GM21737 (cell line): ENCODE results near the gene CRNKL1.
"Not testable (repeated sequence)": the region's sequence is repeated elsewhere in the genome, so short reads cannot be mapped to it uniquely, and the experiment has no call there.

Experiments
- ATAC-seq: cut with Tn5 transposase; IDR thresholded peaks from one replicate; pipeline ENCODE4 v1.9.1; 2021; ENCODE audit warnings: mild to moderate bottlenecking, moderate library complexity; ENCODE audit not compliant: unreplicated experiment

Gene CRNKL1

GRCh38 chr20:20010639-20011500 is 41.4 kb downstream of the CRNKL1 start:
- no peak for ATAC-seq

GRCh38 chr20:20009784-20010253 is 42.4 kb downstream of the CRNKL1 start:
- ATAC-seq = no peak

GRCh38 chr20:20005342-20005741 is 46.9 kb downstream of the CRNKL1 start:
- no peak for ATAC-seq

- not testable (repeated sequence) for ATAC-seq
Measured at GRCh38 chr20:20003955-20004322, 48.3 kb downstream of the CRNKL1 start.

GRCh38 chr20:20003031-20003954 is 49.0 kb downstream of the CRNKL1 start:
- ATAC-seq = no peak

- ATAC-seq = no peak
Measured at GRCh38 chr20:20002101-20002998, 49.9 kb downstream of the CRNKL1 start.

- no peak for ATAC-seq
Measured at GRCh38 chr20:20000211-20000968, 51.9 kb downstream of the CRNKL1 start.

- no peak for ATAC-seq
Measured at GRCh38 chr20:19998990-19999705, 53.1 kb downstream of the CRNKL1 start.

- ATAC-seq = no peak
Measured at GRCh38 chr20:19996917-19997316, 55.3 kb downstream of the CRNKL1 start.

- no peak for ATAC-seq
Measured at GRCh38 chr20:19996222-19996621, 56.0 kb downstream of the CRNKL1 start.

- ATAC-seq = no peak
Measured at GRCh38 chr20:19995220-19995863, 56.9 kb downstream of the CRNKL1 start.

- no peak for ATAC-seq
Measured at GRCh38 chr20:19993958-19994669, 58.2 kb downstream of the CRNKL1 start.

- ATAC-seq = no peak
Measured at GRCh38 chr20:19992996-19993908, 59.0 kb downstream of the CRNKL1 start.

- no peak for ATAC-seq
Measured at GRCh38 chr20:19991854-19992253, 60.4 kb downstream of the CRNKL1 start.

- ATAC-seq = no peak
Measured at GRCh38 chr20:19991308-19991707, 61.0 kb downstream of the CRNKL1 start.

GRCh38 chr20:19990850-19991249 is 61.4 kb downstream of the CRNKL1 start:
- no peak for ATAC-seq

GRCh38 chr20:19987046-19987445 is 65.2 kb downstream of the CRNKL1 start:
- no peak for ATAC-seq
